Astrocyte (in vitro differentiated cells and primary cell): Measurements from ENCODE around the gene CTIF.

Experiments
- EZH2 ChIP-seq: IDR thresholded peaks from 2 replicates; pipeline ENCODE4 v1.6.1; 2012; ENCODE audit warnings: mild to moderate bottlenecking, low read length, inconsistent platforms; ENCODE audit not compliant: insufficient read depth
- TF ChIP-seq, protein P1 (sequence below): IDR thresholded peaks from 2 replicates; pipeline ENCODE4 v1.5.1; 2011; ENCODE audit warnings: low read depth, mild to moderate bottlenecking, inconsistent platforms, low read length, moderate library complexity; ENCODE audit not compliant: insufficient read depth

DNA sequence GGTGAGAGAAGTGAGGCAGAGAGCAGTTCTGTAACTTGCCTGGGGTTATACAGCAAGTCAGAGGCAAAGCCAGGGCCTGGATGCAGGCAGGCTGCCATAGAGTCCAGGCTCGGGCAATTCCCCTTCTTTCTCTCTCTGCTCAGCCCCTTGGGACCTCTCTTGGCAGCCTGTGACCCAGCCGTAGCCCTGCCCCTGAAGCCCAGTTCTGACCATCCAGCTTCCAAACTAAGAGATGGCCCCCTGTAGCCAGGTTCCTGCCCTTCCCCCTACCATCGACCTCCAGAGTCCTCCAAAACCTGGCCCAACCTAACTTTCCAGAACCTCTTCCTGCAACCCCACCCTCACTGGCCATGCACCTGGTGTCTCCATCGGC lies 201.2 kb downstream of the CTIF start:
- TF ChIP-seq, protein P1, sequence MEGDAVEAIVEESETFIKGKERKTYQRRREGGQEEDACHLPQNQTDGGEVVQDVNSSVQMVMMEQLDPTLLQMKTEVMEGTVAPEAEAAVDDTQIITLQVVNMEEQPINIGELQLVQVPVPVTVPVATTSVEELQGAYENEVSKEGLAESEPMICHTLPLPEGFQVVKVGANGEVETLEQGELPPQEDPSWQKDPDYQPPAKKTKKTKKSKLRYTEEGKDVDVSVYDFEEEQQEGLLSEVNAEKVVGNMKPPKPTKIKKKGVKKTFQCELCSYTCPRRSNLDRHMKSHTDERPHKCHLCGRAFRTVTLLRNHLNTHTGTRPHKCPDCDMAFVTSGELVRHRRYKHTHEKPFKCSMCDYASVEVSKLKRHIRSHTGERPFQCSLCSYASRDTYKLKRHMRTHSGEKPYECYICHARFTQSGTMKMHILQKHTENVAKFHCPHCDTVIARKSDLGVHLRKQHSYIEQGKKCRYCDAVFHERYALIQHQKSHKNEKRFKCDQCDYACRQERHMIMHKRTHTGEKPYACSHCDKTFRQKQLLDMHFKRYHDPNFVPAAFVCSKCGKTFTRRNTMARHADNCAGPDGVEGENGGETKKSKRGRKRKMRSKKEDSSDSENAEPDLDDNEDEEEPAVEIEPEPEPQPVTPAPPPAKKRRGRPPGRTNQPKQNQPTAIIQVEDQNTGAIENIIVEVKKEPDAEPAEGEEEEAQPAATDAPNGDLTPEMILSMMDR: no peak
- no peak for TF ChIP-seq EZH2
